H7 (cell line): ENCODE data around the gene SNPH. TPM values are rescaled to one million over a fixed set of nuclear protein-coding genes. Genes with fewer than 3 reads are reported as not detected.

Source experiments
- DNase-seq: peaks from one replicate; pipeline ENCODE4 v3.0.0; 2012
- H3K27me3 ChIP-seq: 2 replicates; pipeline ENCODE4 v1.6.0; 2011; ENCODE audit warnings: mild to moderate bottlenecking, low read length; ENCODE audit not compliant: control insufficient read depth, insufficient read depth
- H3K36me3 ChIP-seq: replicated peaks from 2 replicates; pipeline ENCODE4 v1.5.1; 2011; ENCODE audit warnings: low read length; ENCODE audit not compliant: control insufficient read depth, insufficient read depth
- H3K4me3 ChIP-seq: 2 replicates; pipeline ENCODE4 v1.5.1; 2011; ENCODE audit warnings: low read depth, mild to moderate bottlenecking, control low read depth, low read length, moderate library complexity; ENCODE audit not compliant: insufficient read depth
- total RNA-seq: library from RNA; depleted of rRNA; stranded (reverse); fragments of >200 nt; shearing (Covaris generic); gene quantifications from 2 replicates; pipeline ENCODE4 v1.2.3, GENCODE V29; 2014

Gene SNPH
- total RNA-seq, 1 experiment from 2014 or later = 2.6 TPM

- H3K27me3 ChIP-seq = no peaks in the 10 kb centered on the region
- no peak for DNase-seq
These were observed 25.2 kb downstream of the SNPH start for GRCh38 chr20:1291191-1291741.

GRCh38 chr20:1292620-1293019 lies 26.5 kb downstream of the SNPH start:
- H3K4me3 ChIP-seq = no peak overlapping the region
- no peak for DNase-seq

More at GRCh38 chr20:1291191-1291741, 25.2 kb downstream of the SNPH start:
- Histone ChIP-seq H3K36me3 (no peaks in the 10 kb centered on the region), H3K4me3 (no peak overlapping the region)

GRCh38 chr20:1293641-1294379 lies 27.7 kb downstream of the SNPH start:
- H3K27me3 ChIP-seq = no peaks in the 10 kb centered on the region
- no peak for DNase-seq
- no peak overlapping the region for H3K4me3 ChIP-seq
- H3K36me3 ChIP-seq = no peaks in the 10 kb centered on the region

More at GRCh38 chr20:1292620-1293019, 26.5 kb downstream of the SNPH start:
- Histone ChIP-seq H3K36me3 (no peaks in the 10 kb centered on the region), H3K27me3 (no peaks in the 10 kb centered on the region)

GRCh38 chr20:1294497-1294896 lies 28.4 kb downstream of the SNPH start:
- no peak for DNase-seq
- H3K36me3 ChIP-seq = no peaks in the 10 kb centered on the region
- no peak overlapping the region for H3K4me3 ChIP-seq
- H3K27me3 ChIP-seq = no peaks in the 10 kb centered on the region

GRCh38 chr20:1295276-1295930 lies 29.3 kb downstream of the SNPH start:
- no peak for DNase-seq
- Histone ChIP-seq H3K4me3 (no peak overlapping the region), H3K27me3 (no peaks in the 10 kb centered on the region), H3K36me3 (no peaks in the 10 kb centered on the region)

GRCh38 chr20:1296117-1296610 lies 30.1 kb downstream of the SNPH start:
- Histone ChIP-seq H3K27me3 (no peaks in the 10 kb centered on the region), H3K36me3 (no peaks in the 10 kb centered on the region), H3K4me3 (no peak overlapping the region)
- no peak for DNase-seq

DNA sequence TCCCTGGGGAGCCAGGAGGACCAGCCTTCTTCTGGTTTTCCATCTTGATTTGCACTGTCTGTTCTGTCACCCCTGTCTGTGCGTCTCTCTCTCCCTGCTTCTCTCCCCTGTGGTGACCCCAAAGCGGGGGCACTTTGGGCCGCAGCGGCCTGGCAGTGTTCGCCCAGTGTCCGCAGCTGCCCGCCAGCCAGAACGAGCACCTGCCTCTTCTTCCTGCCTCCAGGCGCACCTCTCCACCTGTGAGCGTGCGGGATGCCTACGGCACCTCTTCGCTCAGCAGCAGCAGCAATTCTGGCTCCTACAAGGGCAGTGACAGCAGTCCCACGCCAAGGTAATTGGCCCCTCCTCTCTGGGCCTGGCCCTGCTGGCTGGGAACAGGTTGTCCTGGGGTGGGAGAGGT lies 30.8 kb downstream of the SNPH start:
- Histone ChIP-seq H3K36me3 (no peaks in the 10 kb centered on the region), H3K27me3 (no peaks in the 10 kb centered on the region), H3K4me3 (no peak overlapping the region)
- no peak for DNase-seq

GRCh38 chr20:1297486-1297885 lies 31.4 kb downstream of the SNPH start:
- Histone ChIP-seq H3K4me3 (no peak overlapping the region), H3K27me3 (no peaks in the 10 kb centered on the region), H3K36me3 (no peaks in the 10 kb centered on the region)
- no peak for DNase-seq

- Histone ChIP-seq H3K36me3 (no peaks in the 10 kb centered on the region), H3K4me3 (no peak overlapping the region), H3K27me3 (no peaks in the 10 kb centered on the region)
- no peak for DNase-seq
These were observed 32.1 kb downstream of the SNPH start for GRCh38 chr20:1298166-1298565.

DNA sequence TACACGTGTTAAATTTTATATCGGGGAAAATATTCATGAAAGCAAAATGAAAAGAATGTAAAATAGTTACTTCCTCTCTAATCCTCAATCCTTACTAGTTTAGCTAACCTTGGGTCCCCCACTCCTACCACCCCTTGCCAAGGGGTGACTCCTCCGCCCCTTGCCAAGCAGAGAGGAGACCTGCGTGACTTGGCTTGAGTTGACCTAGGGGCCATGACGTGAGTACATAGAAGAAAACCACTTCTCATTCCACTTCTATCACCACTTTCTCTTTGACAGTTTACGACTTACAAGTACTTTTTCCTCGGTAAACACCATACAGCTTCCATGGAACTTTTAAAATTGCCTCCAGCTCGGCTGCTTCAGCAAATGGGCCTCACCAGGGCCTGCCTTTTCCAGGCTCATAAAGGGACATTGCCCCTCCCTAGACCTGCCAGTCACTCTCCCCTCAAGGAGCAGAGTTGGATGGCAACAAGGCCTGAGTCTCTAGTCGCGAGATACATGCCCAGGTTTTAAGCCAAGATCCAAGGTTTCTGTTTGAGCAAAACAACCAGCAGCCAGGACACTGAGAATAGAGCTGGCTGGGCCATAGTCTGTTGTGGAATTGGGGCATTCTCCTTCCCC lies 32.9 kb downstream of the SNPH start:
- no peaks in the 10 kb centered on the region for H3K27me3 ChIP-seq
- DNase-seq = no peak
- no peaks in the 10 kb centered on the region for H3K36me3 ChIP-seq
- H3K4me3 ChIP-seq = no peak overlapping the region

DNA sequence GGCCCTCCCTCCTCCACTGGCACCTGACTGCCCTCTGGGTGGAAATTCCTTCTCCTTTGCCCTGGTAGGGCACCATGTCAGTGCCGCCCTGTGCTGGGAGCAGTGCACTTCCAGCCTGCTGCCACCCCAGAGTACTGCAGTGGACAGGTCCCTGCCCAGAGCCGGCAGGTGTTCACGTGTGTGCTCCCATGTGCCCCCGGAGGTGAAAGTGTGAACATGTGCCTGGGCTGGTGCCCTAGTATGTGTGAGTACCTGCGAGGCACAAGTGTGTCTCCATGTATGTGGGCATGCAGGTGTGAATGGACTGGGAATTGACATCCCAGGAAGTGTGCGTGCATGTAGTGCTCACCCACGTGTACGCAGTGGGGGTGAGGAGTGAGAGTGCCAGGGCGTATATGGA lies 33.4 kb downstream of the SNPH start:
- no peak overlapping the region for H3K4me3 ChIP-seq
- H3K27me3 ChIP-seq = no peaks in the 10 kb centered on the region
- peak; percentile 83 for DNase-seq
- no peaks in the 10 kb centered on the region for H3K36me3 ChIP-seq

DNA sequence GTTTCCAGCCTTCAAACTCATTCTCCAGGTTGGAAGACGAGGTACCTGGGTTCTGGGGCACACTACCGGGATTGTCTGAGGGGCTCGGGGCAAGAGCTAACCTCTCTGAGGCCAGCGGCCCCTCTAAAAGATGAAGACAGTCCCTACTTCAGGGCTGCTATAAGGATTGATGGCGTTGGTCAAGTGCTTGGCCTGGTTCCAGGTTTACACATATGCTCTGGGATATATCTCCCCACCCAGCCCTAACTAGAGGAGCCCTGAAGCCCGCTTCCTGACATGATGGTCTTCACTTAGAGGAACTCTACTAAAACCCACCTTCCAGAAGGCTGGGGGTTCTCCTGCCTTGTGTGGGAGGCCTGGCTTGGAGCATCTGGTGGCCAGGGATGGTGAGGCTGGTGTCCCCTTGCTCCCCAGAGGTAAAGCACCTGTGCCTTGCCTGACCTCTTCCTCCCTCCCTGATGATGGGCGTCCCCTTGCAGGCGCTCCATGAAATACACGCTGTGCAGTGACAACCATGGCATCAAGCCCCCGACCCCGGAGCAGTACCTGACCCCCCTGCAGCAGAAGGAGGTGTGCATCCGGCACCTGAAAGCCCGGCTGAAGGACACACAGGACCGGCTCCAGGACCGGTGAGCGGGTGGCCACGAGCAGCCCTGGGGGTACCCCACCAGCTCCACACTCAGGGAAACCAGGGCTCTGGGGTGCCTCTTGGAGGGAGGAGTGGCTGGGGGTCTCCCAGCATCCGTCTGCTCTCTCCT lies 34.2 kb downstream of the SNPH start:
- no peaks in the 10 kb centered on the region for H3K27me3 ChIP-seq
- no peak overlapping the region for H3K4me3 ChIP-seq
- DNase-seq = peak; percentile 25
- H3K36me3 ChIP-seq = no peaks in the 10 kb centered on the region

DNA sequence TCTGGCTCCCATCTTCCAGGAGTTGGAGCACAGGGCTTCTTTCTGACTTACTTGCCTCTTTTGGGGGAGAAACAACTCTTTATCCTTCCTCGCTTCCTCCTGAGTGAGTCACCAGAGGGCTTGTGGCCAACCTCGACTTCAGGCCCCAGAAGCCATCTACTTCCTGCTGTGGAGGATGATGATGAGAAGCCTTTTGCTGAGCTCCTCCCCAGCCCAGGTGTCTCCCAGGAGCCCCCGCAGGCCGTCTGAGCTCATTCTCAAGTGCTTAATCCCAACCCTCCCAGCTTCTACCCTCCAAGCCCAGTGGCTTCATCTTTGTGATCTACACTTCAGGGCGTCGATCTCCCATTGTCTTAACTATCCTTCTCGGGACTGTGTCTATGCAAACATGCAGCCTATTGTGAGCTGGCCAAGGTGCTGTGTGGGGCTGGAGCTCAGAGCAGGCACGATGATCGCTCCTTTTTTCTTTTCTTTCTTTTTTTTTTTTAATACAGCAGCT lies 35.0 kb downstream of the SNPH start:
- DNase-seq = peak; percentile 77
- H3K4me3 ChIP-seq = no peak overlapping the region
- H3K36me3 ChIP-seq = no peaks in the 10 kb centered on the region

More for the DNA sequence above, 35.0 kb downstream of the SNPH start:
- H3K27me3 ChIP-seq = no peaks in the 10 kb centered on the region
